ENCODE data around the gene RESF1.

- TF ChIP-seq E2F1 (CRISPR knock-in tag; IDR thresholded peaks at IDR 0.05) (no peak), HNF1A (IDR thresholded peaks at IDR 0.05; ENCODE audit: low read depth) (no peak), HNF1A (CRISPR knock-in tag; IDR thresholded peaks at IDR 0.05; ENCODE audit: borderline replicate concordance) (no peak), BRF2 (CRISPR knock-in tag; IDR thresholded peaks at IDR 0.05) (no peak), MYC (CRISPR knock-in tag; IDR thresholded peaks at IDR 0.05; ENCODE audit: borderline replicate concordance) (no peak), ATF1 (CRISPR knock-in tag; IDR thresholded peaks at IDR 0.05) (no peak), CBX5 (CRISPR knock-in tag; IDR thresholded peaks at IDR 0.05; ENCODE audit: borderline replicate concordance) (no peak)
Measured at GRCh38 chr12:31999692-32000091, 40.5 kb downstream of the RESF1 start.
